CD14-positive monocyte (primary cell): ENCODE measurements around the gene SLC9B1. TPM values are rescaled to one million over a fixed set of nuclear protein-coding genes. Genes with fewer than 3 reads are reported as not detected.
"Not testable (repeated sequence)": the region's sequence is repeated elsewhere in the genome, so short reads cannot be mapped to it uniquely, and the experiment has no call there.

Experiments
- DNase-seq, 3 donors: peaks; one replicate each; pipeline ENCODE4 v3.0.0-alpha.2; 2011 to 2022
- H2AFZ ChIP-seq: 2 replicates; pipeline ENCODE4 v1.6.0; 2012; ENCODE audit warnings: mild to moderate bottlenecking, low read depth, low read length, inconsistent platforms; ENCODE audit not compliant: insufficient read depth, poor library complexity, severe bottlenecking
- H3K27ac ChIP-seq, 2 donors: 1 replicate in 1 of 2; 2 replicates in 1 of 2; pipeline ENCODE4 v1.5.1; 2012 to 2013; ENCODE audit warnings: low read length in 2 of 2, control low read depth in 1 of 2, inconsistent platforms in 1 of 2, low read depth in 1 of 2, mild to moderate bottlenecking in 1 of 2
- H3K27me3 ChIP-seq, 2 donors: one replicate each; pipeline versions ENCODE4 v1.6.0 to v1.6.1; 2011 to 2013; ENCODE audit warnings: low read length in 2 of 2; ENCODE audit not compliant: control insufficient read depth in 2 of 2, insufficient read depth in 2 of 2
- H3K36me3 ChIP-seq, 2 donors: replicated peaks in 1 of 2; 1 replicate in 1 of 2; 2 replicates in 1 of 2; pipeline versions ENCODE4 v1.5.1 to v1.6.1; 2012 to 2013; ENCODE audit warnings: low read length in 2 of 2, control low read depth in 1 of 2, inconsistent platforms in 1 of 2, mild to moderate bottlenecking in 1 of 2; ENCODE audit not compliant: insufficient read depth in 2 of 2, control insufficient read depth in 1 of 2
- H3K4me1 ChIP-seq, 2 donors: 1 replicate in 1 of 2; 2 replicates in 1 of 2; pipeline versions ENCODE4 v1.5.1 to v1.6.1; 2012 to 2013; ENCODE audit warnings: low read length in 2 of 2, control low read depth in 1 of 2, inconsistent platforms in 1 of 2, mild to moderate bottlenecking in 1 of 2, moderate library complexity in 1 of 2; ENCODE audit not compliant: insufficient read depth in 2 of 2, control insufficient read depth in 1 of 2
- H3K4me2 ChIP-seq: replicated peaks from 2 replicates; pipeline ENCODE3; 2012; ENCODE audit warnings: low read length, moderate library complexity, mild to moderate bottlenecking; ENCODE audit not compliant: poor library complexity, severe bottlenecking; ENCODE audit errors: extremely low read depth
- H3K4me3 ChIP-seq, 3 experiments: fragments of 200-600 bp in 1 of 3; sonication (generic) in 1 of 3; replicated peaks in 1 of 3; 1 replicate in 2 of 3; 2 replicates in 1 of 3; pipeline ENCODE4 v1.5.1; 2011 to 2013; ENCODE audit warnings: low read length in 3 of 3, mild to moderate bottlenecking in 3 of 3, control low read depth in 2 of 3, low read depth in 2 of 3, inconsistent platforms in 1 of 3, moderate library complexity in 1 of 3
- H3K79me2 ChIP-seq: 2 replicates; pipeline ENCODE4 v1.6.0; 2012; ENCODE audit warnings: mild to moderate bottlenecking, control low read depth, inconsistent platforms, low read length, moderate library complexity; ENCODE audit not compliant: insufficient read depth
- H3K9ac ChIP-seq: 2 replicates; pipeline ENCODE4 v1.6.0; 2017; ENCODE audit warnings: low read length, mild to moderate bottlenecking; ENCODE audit not compliant: insufficient read depth, poor library complexity, severe bottlenecking
- H3K9me3 ChIP-seq, 2 donors: replicated peaks in 1 of 2; 1 replicate in 1 of 2; 2 replicates in 1 of 2; pipeline versions ENCODE4 v1.5.1 to v1.6.1; 2012 to 2013; ENCODE audit warnings: low read length in 2 of 2, control low read depth in 1 of 2; ENCODE audit not compliant: control insufficient read depth in 1 of 2, insufficient read depth in 1 of 2
- H4K20me1 ChIP-seq: 2 replicates; pipeline ENCODE4 v1.6.0; 2012; ENCODE audit warnings: mild to moderate bottlenecking, low read length, control low read depth, moderate library complexity; ENCODE audit not compliant: insufficient read depth
- H3K27ac Mint-ChIP-seq, 7 donors: one replicate each; pipeline ENCODE4 v1.8.0; 2020; ENCODE audit warnings: mild to moderate bottlenecking in 7 of 7, mixed read lengths in 7 of 7, moderate library complexity in 6 of 7, inconsistent platforms in 2 of 7
- H3K27me3 Mint-ChIP-seq, 3 donors: one replicate each; pipeline ENCODE4 v1.8.0; 2021 to 2022; ENCODE audit warnings: low read depth in 3 of 3, mild to moderate bottlenecking in 3 of 3, mixed read lengths in 3 of 3, moderate library complexity in 3 of 3, inconsistent platforms in 1 of 3
- H3K36me3 Mint-ChIP-seq, 2 donors: one replicate each; pipeline ENCODE4 v1.8.0; 2020; ENCODE audit warnings: mixed read lengths in 2 of 2, inconsistent platforms in 1 of 2, mild to moderate bottlenecking in 1 of 2
- H3K4me1 Mint-ChIP-seq: one replicate; pipeline ENCODE4 v1.8.0; 2020; ENCODE audit warnings: mild to moderate bottlenecking, mixed read lengths
- H3K4me3 Mint-ChIP-seq, 2 donors: one replicate each; pipeline ENCODE4 v1.8.0; 2020; ENCODE audit warnings: mild to moderate bottlenecking in 2 of 2, mixed read lengths in 2 of 2, moderate library complexity in 1 of 2
- H3K9me3 Mint-ChIP-seq, 7 donors: one replicate each; pipeline ENCODE4 v1.8.0; 2020 to 2022; ENCODE audit warnings: mixed read lengths in 7 of 7, mild to moderate bottlenecking in 6 of 7, moderate library complexity in 6 of 7, inconsistent platforms in 2 of 7
- WGBS: methylation state at CpG from one replicate; pipeline ENCODE4 v1.1.5; 2013; ENCODE audit warnings: missing lambda C conversion rate; ENCODE audit not compliant: insufficient coverage; 5-methylcytosine and 5-hydroxymethylcytosine counted together
- intact Hi-C, 2 donors: fragments of 100-400 bp; cut with micrococcal nuclease; formaldehyde crosslinking; loops; one replicate each; pipeline versions ENCODE4 v1.15.0 to v1.15.1; 2023
- polyA plus RNA-seq, 3 donors: library from polyadenylated mRNA; depleted of rRNA in 1 of 3; unstranded in 2 of 3; stranded (reverse) in 1 of 3; fragments of 300-500 nt in 2 of 3; fragments of >200 nt in 1 of 3; fragmentation: Illumina TruSeq in 2 of 3; gene quantifications; 1 replicate in 2 of 3; 2 replicates in 1 of 3; pipeline ENCODE4 v1.2.3, GENCODE V29; 2012 to 2021
- TF ChIP-seq, protein P1 (sequence below): fragments of 200-600 bp; IDR thresholded peaks from one replicate; pipeline ENCODE4 v1.8.0; 2022; ENCODE audit warnings: antibody characterized with exemption, mild to moderate bottlenecking

SLC9B1 gene
- polyA plus RNA-seq, 3 donors: 0.13 to 1.5 (median 0.47) TPM

DNA sequence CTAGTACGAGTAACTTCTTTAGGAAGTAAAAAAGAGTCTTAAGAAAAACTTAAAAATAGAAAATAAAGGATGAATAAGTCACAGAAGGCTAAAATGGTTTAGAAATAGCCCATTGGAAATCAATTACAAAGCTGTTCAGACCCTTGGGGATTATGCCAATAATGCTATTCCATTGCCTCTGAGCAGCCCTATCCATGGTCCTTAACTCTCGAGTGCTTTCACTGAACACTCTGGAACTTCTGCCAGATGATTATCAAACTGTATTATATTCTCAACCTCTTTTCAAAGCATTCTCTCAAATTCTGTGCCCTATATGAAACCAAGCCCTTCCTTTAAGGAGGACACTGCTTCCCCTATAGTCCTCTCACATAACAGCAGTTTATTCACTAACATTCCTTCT, 17.0 kb downstream of the SLC9B1 start:
- H3K27me3 Mint-ChIP-seq: peaks cover 0 to 1% (median 0%) of the 10 kb centered on the region in 3 donors
- Histone ChIP-seq H3K79me2 (no peaks in the 10 kb centered on the region), H3K27me3 (no peaks in the 10 kb centered on the region), H3K27ac (no peak overlapping the region), H3K9ac (no peak overlapping the region), H3K4me1 (no peaks in the 10 kb centered on the region), H3K36me3 (no peaks in the 10 kb centered on the region), H4K20me1 (no peaks in the 10 kb centered on the region), H3K4me2 (no peak overlapping the region), H3K4me3 (no peak overlapping the region), H3K9me3 (peaks cover 0 to 8% of the 10 kb centered on the region in 2 donors), H2AFZ (no peak overlapping the region)
- H3K4me3 Mint-ChIP-seq: no peak overlapping the region
- no peak for DNase-seq
- no peak overlapping the region for H3K27ac Mint-ChIP-seq
- intact Hi-C loops: no loop called here
- H3K9me3 Mint-ChIP-seq: peaks cover under 1 to 9% (median 7%) of the 10 kb centered on the region in 7 donors
- TF ChIP-seq, protein P1, sequence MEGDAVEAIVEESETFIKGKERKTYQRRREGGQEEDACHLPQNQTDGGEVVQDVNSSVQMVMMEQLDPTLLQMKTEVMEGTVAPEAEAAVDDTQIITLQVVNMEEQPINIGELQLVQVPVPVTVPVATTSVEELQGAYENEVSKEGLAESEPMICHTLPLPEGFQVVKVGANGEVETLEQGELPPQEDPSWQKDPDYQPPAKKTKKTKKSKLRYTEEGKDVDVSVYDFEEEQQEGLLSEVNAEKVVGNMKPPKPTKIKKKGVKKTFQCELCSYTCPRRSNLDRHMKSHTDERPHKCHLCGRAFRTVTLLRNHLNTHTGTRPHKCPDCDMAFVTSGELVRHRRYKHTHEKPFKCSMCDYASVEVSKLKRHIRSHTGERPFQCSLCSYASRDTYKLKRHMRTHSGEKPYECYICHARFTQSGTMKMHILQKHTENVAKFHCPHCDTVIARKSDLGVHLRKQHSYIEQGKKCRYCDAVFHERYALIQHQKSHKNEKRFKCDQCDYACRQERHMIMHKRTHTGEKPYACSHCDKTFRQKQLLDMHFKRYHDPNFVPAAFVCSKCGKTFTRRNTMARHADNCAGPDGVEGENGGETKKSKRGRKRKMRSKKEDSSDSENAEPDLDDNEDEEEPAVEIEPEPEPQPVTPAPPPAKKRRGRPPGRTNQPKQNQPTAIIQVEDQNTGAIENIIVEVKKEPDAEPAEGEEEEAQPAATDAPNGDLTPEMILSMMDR: no peak
- no peaks in the 10 kb centered on the region for H3K4me1 Mint-ChIP-seq
- WGBS: 100% methylated on average over 1 of the region's 2 CpGs
- no peaks in the 10 kb centered on the region for H3K36me3 Mint-ChIP-seq

DNA sequence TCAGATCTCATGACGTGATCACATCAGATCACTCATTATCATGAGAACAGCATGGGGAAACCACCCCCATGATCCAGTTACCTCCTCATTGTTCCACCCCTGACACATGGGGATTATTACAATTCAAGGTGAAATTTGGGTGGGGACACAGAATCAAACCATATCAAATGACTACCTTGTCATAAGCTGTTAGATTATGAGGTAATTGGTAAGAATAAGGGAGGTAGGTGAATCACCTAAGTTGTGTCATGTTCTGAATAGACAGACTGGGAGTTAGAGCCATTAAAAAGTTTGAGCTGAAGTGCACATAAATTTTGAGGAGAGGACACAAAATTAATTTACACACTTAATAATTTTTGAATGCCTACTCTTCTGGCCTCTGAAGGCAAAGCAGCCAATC, 24.7 kb downstream of the SLC9B1 start:
- Mint-ChIP-seq H3K36me3 (no peaks in the 10 kb centered on the region), H3K9me3 (peaks cover 5 to 16% (median 10%) of the 10 kb centered on the region in 7 donors), H3K4me3 (no peak overlapping the region), H3K27ac (no peak overlapping the region), H3K27me3 (peaks cover 0 to 2% (median 0%) of the 10 kb centered on the region in 3 donors), H3K4me1 (peaks cover 7% of the 10 kb centered on the region)
- no peak overlapping the region for H3K9ac ChIP-seq
- no peak for DNase-seq
- intact Hi-C loops: no loop called here
- no peaks in the 10 kb centered on the region for H4K20me1 ChIP-seq
- no peaks in the 10 kb centered on the region for H3K4me1 ChIP-seq
- no peak overlapping the region for H3K4me3 ChIP-seq
- no peak overlapping the region for H2AFZ ChIP-seq
- WGBS: no CpG with 5 or more reads among the region's 1 CpG
- no peaks in the 10 kb centered on the region for H3K36me3 ChIP-seq
- H3K79me2 ChIP-seq: no peaks in the 10 kb centered on the region
- H3K27me3 ChIP-seq: no peaks in the 10 kb centered on the region
- TF ChIP-seq, protein P1: no peak
- H3K27ac ChIP-seq: no peak overlapping the region
- peaks cover 9 to 10% of the 10 kb centered on the region in 2 donors for H3K9me3 ChIP-seq
- no peak overlapping the region for H3K4me2 ChIP-seq

GRCh38 chr4:102993985-102994384, 25.5 kb downstream of the SLC9B1 start:
- H3K36me3 Mint-ChIP-seq, H4K20me1 ChIP-seq, H3K27me3 ChIP-seq, H3K36me3 ChIP-seq, DNase-seq, intact Hi-C loops, H3K4me3 ChIP-seq, H3K27me3 Mint-ChIP-seq, H3K9ac ChIP-seq, H2AFZ ChIP-seq, H3K79me2 ChIP-seq, H3K4me1 ChIP-seq, H3K27ac Mint-ChIP-seq, H3K4me2 ChIP-seq, H3K4me1 Mint-ChIP-seq, H3K27ac ChIP-seq, H3K4me3 Mint-ChIP-seq: not testable (repeated sequence)
- peaks cover 5 to 16% (median 10%) of the 10 kb centered on the region in 7 donors for H3K9me3 Mint-ChIP-seq
- peaks cover 9 to 10% of the 10 kb centered on the region in 2 donors for H3K9me3 ChIP-seq
